GM18868 (cell line): ENCODE measurements around the gene B4GAT1.

ENCODE experiments used
- ATAC-seq: cut with Tn5 transposase; IDR thresholded peaks from one replicate; pipeline ENCODE4 v1.9.1; 2021; ENCODE audit warnings: mild to moderate bottlenecking, moderate library complexity; ENCODE audit not compliant: unreplicated experiment

The B4GAT1 gene

DNA sequence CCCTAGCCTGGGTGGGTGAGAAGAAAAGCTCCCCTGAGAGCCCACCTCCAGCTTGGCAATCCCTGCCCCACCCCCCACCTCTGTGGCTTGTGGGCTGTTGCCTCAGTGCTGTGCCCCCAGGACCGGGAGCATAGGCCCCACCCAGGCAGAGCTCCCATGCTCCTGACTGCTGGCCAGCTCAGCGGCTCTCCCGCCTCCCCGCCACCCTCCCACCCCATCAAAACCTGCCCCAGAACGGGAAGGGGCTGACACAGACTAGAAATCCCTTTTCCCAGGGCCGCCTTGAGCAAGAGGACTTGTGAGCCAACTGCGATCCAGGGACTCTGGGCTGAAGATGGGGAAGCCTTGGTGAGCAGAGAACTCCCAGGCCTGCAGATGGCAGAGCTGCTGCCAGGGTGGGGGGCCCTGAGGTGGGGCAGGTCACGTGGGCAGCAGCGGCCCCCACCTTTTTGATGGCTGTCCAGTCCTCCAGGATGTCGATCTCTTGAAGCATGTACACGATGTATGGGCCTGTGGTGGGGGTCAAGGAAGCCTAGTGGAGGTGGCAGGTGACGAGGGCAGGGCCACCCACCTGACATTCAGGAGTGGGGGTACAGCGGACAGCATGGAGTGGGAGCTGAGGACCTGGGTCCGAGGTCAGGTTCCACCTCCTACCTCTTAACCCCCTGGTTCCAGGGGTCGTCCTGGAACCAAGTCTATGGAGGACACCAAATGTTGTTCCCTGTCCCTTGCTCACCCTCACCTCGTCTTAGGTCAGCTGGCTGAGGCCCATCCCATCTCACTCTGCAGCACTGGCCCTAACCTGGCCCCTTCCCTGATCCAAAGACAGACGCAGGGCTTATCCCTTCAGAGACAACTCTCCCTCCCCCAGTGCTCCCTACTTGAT is 8.9 kb downstream of the B4GAT1 start:
- no peak for ATAC-seq

GRCh38 chr11:66337103-66337899 is 10.1 kb downstream of the B4GAT1 start:
- no peak for ATAC-seq

DNA sequence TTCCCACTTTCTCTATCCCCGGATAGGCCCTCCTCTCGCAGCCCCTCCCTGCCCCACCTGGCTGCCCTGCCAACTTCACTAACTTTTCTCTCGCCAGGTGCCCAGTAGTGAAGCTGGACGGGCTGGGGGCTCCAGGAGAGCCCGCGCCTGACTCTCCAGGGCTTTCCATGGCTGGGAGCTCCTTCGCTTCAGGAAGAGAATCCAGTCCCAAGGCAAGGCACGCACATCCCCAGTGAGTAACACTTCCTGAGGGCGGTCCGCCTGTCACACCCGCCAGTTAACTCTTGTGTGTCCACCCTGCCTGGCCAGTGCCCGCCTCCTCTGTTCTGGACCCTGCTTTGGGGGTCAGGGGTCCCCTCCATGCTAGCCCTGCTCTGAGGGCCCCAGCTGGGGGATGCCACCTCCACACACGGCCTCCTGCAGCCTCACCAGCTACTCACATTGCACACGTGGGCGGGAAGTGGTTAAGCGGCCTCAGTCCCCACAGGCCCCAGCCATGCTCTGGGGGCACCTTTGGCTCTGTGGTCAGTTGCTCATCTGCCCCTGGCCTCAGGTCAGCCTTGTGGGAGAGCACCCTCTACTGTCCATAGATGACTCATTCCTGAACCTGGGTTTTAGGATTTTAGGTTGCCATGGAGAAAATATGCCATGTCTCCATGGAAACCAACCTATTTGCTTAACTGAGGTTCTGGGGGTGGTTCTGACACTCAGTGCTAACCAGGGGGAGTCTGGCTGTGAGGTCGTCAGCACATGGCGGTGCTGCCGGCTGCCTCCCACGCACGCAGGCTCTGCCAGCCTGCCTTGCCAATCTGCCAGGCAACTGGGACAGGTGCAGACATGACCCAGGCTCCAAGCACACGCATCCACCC is 11.0 kb downstream of the B4GAT1 start, which contains the start of gene RIN1:
Gene RIN1 (minus strand): TSS at position 201 of the 869 bp plus-strand sequence. CDS start 32 bp downstream, at position 169.
- no peak for ATAC-seq

- ATAC-seq = no peak
Measured at GRCh38 chr11:66335531-66336233, 11.7 kb downstream of the B4GAT1 start.

DNA sequence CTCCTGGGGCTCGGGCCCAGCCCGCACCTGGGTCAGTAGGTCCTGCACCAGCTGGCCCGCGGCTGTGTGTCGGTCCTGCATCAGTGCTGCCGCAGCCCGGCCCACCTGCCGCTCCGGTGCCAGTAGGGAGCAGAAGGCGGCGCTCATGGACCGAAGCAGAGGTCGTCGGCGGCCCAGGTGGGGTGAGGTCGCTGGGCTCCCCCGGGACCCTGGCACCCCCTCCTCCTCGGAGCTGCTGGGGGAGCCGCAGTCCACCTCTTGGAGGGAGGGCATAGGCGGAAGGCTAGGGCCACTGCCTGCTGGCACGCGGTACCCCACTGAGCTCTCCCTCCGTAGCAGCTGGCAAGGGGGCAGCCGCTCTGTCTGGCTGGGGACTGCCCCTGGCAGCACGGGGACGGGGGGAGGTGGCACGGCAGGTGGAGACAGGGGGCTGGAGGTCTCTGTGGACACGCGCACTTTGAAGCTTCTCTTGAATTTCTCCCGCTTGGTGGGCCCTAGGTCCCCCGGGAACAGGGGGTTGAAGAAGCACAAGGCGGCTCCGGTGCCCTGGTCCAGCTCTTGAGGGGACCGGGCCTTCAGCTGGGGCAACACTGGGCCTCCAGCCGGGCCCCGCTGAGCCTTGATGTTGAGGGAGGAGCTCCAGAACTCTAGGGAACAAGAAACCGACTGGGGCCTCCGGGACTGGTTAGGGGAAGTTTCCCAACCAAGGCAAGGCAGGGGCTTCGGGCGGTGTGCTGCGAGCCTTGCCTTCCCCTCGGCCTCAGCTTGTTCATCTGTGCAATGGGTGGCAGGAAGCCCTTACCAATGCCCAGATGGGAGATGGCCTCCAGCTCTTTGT is 12.6 kb downstream of the B4GAT1 start:
- no peak for ATAC-seq

GRCh38 chr11:66333896-66334604 is 13.4 kb downstream of the B4GAT1 start:
- no peak for ATAC-seq

GRCh38 chr11:66333220-66333877 is 14.1 kb downstream of the B4GAT1 start:
- no peak for ATAC-seq

- ATAC-seq = no peak
Measured at GRCh38 chr11:66332371-66333219, 14.8 kb downstream of the B4GAT1 start.

GRCh38 chr11:66331542-66332370 is 15.7 kb downstream of the B4GAT1 start:
- no peak for ATAC-seq

GRCh38 chr11:66330931-66331330 is 16.5 kb downstream of the B4GAT1 start:
- ATAC-seq = no peak

- ATAC-seq = no peak
Measured at GRCh38 chr11:66329165-66329673, 18.2 kb downstream of the B4GAT1 start.

- no peak for ATAC-seq
Measured at GRCh38 chr11:66328302-66329144, 18.9 kb downstream of the B4GAT1 start.

DNA sequence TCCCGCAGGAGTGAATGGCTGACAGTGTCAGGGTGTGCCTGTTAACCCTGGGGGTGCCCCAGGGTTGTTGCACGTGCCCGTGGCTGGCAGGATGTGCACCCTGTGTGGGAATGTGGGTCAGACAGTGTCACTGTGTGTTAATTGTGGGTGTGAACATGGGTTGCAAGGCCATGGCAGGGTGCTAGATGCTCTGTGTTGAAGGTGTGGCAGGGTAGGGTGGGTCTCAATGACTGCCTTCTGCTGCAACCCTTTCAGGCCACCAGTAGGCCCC is 19.5 kb downstream of the B4GAT1 start:
- ATAC-seq = no peak

- no peak for ATAC-seq
Measured at GRCh38 chr11:66327171-66328030, 20.0 kb downstream of the B4GAT1 start.
